Activated CD4-positive, alpha-beta T cell treated with anti-CD3 and anti-CD28 coated beads, Interleukin-2, amount 50 U/mL, for 16 hours (primary cell): ENCODE results near the gene VTCN1.
"Not testable (repeated sequence)": the region's sequence is repeated elsewhere in the genome, so short reads cannot be mapped to it uniquely, and the experiment has no call there.

Source experiments
- DNase-seq: peaks from one replicate; pipeline ENCODE4 v3.0.0-alpha.2; 2020

The VTCN1 gene

DNA sequence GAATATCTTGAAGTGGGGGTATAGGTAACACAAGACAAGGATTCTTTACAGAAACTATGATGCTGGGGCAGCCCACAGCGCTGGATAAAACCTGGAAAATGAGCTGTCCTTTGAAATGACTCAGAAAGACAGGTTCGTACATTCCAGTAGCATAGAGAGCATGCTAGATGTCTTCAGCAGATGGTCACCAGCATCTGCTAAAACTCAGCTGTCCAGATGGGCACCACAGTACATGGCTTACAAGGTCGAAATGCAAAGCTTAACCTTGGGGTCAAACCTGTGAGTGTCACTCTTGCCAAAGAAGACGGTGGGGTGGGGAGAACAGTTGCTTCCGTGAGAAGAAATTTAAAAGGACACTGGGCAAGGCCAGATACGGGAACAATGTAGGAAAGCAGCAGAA lies 47.9 kb downstream of the VTCN1 start:
- DNase-seq = no peak

DNA sequence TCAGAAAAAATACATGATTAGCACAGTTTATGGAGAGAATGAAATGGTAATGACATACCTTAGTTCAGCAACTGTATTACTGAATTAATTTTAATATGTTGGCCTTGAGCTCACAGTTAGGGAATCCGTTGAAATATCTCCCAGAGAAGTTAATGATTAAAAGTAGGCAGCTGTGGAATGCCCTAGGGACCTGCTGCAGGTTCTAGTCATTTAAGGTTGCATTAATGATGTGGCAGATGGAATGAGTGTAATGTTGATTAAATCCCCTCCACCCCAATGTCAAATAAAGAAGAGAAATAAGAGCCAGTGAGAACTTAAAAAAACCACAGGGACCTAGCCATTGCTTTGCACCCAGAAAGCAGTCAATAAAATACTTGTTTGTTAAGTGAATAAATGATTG lies 48.8 kb downstream of the VTCN1 start:
- DNase-seq = no peak

DNA sequence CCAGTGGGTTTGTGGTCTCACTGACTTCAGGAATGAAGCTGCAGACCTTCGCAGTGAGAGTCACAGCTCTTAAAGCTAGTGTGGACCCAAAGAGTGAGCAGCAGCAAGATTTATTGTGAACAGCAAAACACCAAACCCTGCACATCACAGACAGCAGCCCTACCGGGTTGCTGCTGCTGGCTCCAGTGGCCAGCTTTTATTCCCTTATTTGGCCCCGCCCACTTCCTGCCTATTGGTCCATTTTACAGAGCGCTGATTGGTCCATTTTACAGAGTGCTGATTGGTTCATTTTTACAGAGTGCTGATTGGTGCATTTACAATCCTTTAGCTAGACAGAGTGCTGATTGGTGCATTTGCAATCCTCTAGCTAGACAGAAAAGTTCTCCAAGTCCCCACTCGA lies 59.4 kb downstream of the VTCN1 start:
- not testable (repeated sequence) for DNase-seq

DNA sequence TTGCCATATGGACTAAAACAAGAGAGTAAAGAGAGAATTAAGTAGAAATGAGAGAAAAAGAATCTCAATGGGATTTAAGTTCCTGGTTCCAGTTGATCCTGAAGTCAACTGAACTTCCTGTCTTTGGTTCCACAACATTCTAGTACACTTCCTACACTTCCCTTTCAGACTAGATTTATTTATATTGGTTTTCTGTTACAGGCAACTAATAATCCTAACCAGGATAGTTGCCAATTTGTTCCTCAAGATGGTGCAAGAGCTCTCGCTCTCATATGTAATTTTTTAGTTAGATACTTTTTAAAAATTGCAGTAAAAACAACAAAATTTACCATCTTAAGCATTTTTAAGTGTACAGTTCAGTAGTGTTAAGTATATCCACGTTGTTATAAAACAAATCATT lies 60.4 kb downstream of the VTCN1 start:
- DNase-seq = no peak

DNA sequence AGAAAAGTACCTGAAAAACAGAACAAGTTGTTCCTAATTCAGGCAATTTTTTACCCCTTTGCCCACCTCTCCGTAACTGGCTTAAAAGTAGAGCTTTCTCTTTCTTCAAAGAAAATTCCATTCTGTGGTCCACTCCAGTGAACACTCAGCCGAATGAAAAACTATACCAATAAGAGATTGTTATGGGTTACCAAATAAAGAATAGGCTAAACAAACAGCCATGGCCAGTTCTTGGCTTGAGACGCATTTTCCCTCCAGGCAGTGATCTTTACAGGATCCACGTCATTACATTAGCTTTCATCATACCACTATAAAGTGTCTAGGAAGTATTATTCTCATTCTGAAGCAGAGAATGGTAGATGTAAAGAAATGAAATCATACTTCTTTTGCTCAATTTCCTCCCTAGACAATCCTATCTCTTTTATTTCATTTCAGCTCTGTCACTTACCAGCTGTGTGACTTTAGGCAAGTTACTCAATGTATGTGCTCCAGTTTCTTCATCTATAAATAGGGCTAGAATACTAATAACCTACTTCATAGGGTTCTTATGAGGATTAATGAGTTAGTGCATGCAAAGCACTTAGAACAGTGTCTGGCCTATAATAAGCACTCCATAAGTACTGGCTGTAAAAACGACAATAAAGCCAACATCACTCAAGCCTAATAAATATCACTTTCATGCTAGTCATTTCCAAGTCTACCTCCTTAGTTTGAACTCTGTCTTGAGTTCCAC lies 62.7 kb downstream of the VTCN1 start:
- no peak for DNase-seq

DNA sequence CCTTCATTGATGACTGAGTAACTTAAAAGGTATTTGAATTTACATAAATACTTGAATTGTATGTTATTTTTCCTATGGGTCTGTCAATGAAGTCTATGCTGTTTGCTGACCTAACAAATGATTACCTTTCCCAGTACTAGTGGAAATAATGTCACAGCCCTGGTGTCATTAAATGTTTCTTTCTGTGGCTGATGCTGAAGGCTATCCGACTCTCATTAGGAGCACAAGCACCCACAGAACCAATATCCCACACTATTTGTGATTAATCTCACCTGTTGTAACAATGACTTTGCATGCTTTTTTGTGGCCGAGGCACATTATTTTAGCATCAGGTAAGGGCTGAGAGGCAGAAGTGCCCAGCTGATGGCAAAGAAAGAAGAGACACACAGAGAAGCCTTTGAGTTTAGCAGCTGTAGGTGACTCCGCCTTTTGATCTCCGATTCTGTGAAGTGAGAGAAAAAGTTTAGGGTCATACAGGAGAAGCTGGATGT lies 63.3 kb downstream of the VTCN1 start:
- no peak for DNase-seq

DNA sequence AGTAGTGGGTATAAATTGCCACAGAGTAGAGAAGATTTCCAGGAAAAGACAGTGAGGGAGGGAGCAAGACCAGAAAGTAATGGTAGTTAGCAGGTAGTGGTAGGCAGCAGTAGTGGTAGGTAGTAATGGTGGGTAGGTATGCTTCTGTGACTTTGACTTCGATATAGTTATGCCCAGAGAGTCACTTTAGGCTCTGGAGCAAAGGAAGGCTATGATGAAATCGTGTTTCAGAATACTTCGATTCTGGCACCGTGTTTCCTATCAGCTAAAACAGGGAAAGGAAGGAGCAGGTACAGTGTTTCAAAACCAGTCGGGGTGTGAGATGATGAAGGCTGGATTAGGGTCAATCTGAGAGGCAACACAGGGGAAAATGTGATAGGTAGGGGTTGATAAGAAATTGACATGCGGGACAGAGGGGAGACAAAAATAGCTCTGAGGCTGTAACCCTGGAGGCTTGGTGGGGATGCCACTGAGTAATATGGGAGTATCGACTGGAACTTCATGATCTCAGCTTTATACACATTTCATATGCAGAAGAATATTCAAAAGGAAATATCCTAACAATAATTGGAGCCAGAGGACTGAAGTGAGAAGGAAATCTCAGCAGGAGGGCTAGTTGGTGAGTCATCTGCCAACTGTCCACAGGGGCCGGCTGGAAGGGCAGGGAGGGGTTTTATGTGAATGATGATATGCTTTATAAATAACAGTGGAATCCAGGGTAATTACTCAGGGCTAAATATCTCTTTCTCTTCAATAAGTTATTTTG lies 64.0 kb downstream of the VTCN1 start:
- DNase-seq = no peak

DNA sequence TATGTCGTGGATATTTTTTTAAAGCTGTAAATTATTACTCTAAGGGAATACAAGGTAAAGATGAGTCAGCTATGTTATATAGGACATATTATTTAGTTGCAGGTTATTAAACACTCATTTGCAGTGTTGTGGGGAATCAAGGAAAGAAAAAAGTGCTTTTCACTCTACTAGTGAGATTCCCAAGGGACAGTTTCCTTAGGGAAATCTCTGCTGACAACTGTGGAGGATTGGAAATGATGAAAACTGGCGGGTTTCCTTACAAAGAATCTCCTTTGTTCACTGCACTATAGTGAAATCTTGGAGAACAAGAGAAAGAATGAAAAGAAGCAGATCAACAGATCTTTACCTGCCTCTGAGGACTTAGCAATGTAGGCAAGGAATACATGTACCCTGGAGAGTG lies 64.7 kb downstream of the VTCN1 start:
- DNase-seq = no peak

DNA sequence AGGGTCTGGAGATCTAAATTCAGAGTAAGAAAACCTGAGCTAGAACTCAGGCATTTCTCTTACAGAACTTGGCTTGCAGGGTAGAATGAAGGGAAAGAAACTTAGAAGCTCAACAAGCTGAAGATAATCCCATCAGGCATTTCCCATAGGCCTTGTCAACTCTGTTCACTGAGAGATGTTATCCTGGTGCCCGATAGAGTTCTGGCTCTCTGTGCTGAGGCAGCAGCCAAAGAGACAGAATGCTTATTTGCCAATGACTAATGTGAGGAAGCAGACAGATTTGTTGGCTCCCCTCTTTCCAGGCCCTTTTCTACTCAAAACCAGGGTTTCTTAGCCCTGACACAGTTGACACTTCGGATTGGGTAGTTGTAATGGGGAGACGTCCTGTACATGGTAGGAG lies 66.9 kb downstream of the VTCN1 start:
- no peak for DNase-seq

DNA sequence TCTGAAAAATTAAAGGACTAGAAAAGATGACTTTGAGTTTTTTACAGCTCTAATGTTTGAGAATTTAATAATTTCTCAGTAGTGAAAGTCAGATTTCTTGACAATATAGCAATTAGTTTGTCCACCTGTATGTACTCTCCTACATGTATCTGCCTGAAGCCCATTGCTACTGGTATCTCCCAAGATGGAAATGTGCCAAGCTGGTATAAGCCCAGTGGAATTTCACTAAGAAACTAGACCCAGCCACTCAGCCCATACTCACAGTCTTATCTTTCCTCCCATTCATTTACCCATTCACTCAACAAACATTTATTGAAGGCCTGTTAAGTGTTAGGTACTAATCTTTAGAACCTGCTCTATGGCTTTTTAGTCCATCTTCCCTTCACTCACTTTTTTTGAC lies 67.6 kb downstream of the VTCN1 start:
- DNase-seq = no peak

DNA sequence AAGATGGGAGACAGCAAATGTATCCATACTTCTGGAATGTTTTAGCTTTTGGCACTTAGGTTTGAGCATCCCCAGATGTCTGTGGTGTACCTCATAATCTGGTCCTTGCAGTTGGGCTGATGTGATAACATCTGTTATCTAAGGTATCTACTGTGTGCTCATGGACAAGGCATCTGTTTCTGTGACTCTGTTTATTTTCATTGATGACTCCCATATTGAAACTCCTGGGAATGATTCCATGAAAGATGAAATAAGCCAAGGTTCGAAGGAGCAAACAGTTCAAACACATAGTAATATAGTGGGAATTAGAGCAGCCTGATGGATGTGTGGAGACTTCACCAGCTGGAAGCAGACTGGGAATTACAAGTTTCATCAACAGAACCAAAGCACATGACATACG lies 68.5 kb downstream of the VTCN1 start:
- no peak for DNase-seq

DNA sequence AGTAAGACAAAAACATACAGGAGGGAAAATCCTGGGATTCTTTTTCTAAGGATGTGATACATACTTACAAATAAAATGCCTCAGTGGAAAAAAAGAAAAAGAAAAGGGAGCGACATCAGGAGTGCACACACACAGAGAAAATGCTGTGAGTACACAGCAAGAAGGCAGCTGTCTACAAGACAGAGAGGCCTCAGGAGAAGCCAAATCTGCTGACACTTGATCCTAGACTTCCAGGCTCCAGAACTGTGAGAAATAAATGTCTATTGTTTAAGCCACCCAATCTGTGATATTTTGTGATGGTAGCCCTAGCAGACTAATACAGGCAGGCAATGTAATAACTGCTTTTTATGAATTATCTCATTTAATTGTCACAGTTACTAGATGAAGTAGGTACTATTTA lies 72.2 kb downstream of the VTCN1 start:
- no peak for DNase-seq

DNA sequence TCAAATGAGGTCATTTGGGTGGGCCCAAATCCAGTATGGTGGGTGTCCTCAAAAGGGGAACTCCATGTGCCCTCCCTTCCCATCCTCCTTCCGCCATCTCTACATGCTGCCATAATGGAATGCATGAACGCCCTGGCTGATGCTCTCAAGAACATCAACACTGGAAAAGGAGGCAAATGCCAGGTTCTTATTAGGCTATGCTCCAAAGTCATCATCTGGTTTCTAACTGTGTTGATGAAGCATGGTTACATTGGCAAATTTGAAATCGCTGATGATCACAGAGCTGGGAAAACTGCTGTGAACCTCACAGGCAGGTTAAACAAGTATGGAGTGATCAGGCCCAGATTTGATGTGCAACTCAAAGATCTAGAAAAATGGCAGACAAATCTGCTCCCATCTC lies 72.6 kb downstream of the VTCN1 start:
- DNase-seq = no peak

DNA sequence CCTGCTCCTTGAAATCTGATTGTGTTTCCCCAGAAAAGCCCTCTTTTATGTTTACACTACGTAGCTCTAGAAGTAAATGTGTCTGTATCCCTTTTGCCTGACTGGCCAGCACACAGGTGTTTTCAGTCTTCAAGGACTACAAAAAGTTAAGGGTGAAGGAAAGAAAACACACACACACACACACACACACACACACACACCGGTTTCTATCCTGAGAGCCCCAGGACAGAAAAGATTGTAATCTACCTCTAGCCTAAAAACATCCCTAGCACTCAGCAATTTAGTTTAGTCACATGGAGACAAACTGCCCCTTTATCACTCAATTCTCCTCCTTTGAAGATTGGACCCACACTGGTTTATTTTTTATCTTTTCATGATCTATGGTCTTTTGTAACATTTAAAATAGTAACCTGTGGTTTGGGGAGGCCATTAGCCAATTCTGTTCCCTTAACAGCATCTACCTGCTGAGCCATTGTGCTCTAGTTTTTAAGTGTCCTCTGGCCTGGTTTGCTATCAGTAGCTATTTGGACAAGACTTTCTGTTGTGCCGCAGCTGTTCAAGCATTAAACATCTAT lies 73.4 kb downstream of the VTCN1 start:
- DNase-seq = no peak

DNA sequence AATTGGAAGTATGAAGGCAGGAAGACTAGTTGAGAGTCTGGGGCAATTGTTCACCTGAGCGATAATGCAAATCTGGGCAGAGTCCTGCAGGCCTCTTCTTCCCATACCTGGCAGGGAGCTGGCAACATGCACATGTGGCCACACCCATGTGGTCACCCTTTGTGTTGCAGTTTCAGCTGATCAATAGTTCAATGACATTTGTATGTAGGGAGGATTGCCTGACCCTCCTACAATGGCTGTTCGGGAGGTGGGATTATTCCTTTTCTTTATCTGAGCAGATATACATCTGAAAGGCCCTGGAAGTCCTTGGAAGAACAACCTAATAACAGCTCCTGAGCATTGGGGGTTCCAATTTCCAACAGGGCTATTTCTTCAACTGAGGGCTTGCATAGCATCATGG lies 74.0 kb downstream of the VTCN1 start:
- no peak for DNase-seq

DNA sequence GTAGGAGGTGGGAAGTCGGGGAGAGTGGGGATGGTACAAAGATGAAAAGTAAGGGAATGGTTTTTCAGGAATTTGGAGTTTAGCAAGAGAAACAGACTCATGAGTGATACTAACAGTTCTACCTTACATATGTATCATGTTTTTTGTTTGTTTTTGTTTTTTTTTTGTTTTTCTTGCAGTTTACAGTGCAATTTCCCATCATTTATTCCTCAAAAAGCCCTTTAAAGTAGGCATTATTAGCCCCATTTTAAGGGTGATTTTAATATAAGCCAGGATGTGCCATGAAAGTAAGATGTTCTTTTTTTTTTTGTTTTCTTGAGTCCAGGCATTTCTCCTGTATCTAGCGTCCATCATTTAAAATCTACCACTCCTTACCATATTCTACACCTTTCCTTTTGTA lies 75.4 kb downstream of the VTCN1 start:
- DNase-seq = no peak

DNA sequence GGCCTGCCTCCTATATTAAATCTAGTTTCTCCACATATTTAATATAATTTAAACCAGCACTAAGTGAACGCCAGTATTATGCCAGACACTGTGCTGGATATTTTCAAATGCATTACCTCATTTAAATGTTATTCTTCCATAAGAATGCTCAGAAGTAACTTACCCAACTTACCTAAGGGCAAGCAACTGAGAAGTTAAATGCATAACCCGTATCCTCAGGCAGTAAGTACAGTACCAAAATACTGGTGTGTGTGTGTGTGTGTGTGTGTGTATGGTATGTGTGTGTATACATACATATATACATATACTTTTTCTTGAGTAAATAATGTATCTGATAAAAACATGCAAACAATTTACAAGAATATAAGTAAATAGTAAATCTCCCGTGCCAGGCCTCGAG lies 80.2 kb downstream of the VTCN1 start:
- no peak for DNase-seq

DNA sequence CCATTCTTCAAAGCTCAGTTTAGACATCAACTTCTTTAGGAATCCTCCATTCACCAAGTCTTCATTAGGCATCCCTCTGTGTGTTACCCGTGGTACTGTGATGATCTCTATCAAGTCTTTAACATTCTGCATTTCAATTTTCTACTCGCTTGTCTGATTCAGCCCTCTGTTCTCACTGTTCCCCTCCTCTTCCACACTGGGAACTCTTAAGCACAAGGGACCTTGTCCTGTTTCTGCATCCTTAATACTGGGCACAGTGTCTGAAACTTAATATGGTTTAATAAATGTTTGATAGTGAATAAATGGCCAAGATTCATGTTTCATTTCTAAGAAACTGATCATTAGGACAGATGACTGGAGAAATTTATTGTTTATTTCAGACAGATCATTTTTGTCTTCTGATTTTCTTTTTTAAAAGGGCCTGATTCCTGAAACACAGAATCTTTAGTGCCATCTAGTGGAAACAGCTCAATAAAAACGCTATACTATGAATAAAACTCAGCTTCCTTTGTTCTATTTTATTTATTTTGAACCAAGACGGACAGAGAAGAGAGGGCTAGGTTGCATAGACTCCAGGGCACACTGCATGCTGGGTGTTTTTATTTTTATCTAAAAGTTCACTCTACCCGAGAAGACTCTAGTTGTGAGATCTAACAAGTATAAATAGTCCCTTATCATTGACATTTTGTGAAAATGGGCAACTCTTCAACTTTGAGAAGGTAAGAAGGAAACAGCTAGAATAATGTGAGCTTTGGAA lies 82.2 kb downstream of the VTCN1 start:
- DNase-seq = peak; percentile 31

DNA sequence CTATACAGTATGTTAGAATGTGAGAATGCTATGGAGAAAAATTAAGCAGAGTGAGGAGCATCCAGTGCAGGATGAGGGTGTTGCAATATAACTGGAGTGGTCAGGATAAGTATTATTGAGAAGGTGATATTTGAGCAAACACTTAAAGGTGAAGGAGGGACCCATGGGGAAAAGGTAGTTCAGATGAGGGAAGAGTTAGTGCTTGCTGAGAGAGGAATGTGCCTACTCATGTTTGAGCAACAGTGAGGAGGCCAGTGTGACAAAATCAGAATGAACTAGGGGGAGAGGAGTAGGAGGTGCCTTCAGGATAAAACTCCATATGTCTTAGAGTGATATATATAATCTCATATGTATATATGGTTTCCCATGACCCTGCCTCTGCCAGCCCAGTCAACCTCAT lies 82.9 kb downstream of the VTCN1 start:
- no peak for DNase-seq

DNA sequence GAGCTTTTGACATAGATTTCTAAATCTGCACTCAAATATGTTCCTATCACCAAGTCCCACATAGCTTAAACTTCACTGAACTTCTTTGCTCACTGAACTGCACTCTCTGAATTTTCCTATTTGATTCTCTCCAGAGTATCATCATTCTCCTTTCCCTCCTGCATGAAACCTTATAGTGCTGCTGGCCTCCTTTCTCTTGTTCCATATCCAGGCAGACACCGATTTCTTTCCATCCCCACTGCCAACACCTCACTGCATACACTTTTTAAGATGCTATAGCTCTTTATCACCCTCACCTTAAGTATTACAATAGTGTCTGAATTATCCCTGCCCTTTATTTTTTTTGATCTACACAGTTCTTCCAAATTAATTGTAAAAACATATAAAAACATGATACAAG lies 86.1 kb downstream of the VTCN1 start:
- no peak for DNase-seq

DNA sequence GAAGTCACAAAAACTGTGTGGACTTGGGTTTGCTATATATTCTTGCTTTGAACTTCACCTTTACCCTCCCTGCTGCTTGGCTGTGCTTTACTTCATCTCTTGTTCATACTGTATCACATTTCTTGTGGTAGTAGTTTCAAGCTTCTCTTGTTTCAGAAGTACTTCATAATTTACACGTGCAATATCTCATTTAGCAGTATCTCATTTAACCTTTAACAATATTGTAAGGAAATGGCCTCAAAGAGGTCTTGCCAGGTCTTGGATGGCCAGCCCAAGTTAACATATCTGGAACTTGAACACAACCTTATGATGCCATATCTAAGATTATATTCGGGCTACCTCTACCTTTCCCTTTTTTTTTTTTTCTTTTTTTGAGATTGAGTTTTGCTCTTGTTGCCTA lies 87.5 kb downstream of the VTCN1 start:
- no peak for DNase-seq

DNA sequence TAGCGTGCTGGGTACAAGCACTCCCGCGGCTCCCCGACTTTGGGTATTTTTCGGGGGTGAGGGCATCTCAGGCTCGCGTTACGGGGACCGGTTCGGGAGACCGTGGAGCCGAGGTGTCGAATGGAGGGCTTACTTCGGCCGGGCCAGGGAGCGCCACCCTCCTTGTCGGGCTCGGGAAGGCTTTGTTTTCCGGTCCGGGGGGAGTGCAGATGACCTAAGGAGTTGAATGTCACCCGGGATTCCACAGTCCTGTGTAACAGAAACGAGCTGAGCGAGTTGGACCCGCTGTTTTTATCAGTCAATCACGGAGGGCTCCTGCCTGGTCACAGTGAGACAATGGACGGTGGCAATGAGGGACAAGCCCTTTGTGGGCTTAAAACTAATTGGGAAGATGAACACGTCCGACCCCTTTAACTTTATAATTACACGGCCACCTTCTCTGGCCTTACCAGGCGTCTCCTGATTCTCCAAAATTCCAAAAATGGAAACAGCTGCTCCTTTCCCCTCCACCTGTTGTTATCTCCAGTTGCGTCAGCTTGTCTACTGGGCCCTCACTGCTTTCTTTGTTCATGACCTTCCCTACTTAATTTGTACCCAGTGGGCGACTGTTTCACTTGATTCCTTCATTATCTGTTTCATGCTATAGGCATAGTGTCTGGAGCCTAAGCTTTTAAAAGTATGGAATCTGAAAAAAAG lies 88.2 kb downstream of the VTCN1 start:
- no peak for DNase-seq
